IPS-NIHi11 (cell line): ENCODE results near the gene SESN2.

ENCODE experiments used
- DNase-seq: peaks from one replicate; pipeline ENCODE4 v3.0.0; 2012; ENCODE audit warnings: mixed read lengths, low spot score

Gene SESN2

GRCh38 chr1:28249866-28250295 is 9.4 kb upstream of the SESN2 start:
- no peak for DNase-seq

GRCh38 chr1:28256197-28256827 is 3.0 kb upstream of the SESN2 start:
- DNase-seq = no peak

- no peak for DNase-seq
Observed at GRCh38 chr1:28257736-28258135, 1.6 kb upstream of the SESN2 start.

GRCh38 chr1:28258628-28259251 is 578 bp upstream of the SESN2 start:
- no peak for DNase-seq

GRCh38 chr1:28259934-28260802 is 850 bp downstream of the SESN2 start:
- DNase-seq = peak; percentile 81

GRCh38 chr1:28260803-28261174 is 1.5 kb downstream of the SESN2 start:
- DNase-seq = no peak

GRCh38 chr1:28264897-28265296 is 5.6 kb downstream of the SESN2 start:
- DNase-seq = no peak

GRCh38 chr1:28265577-28265976 is 6.3 kb downstream of the SESN2 start:
- DNase-seq = no peak

- DNase-seq = no peak
Observed at GRCh38 chr1:28266920-28267322, 7.6 kb downstream of the SESN2 start.

GRCh38 chr1:28267633-28268032 is 8.3 kb downstream of the SESN2 start:
- no peak for DNase-seq

- DNase-seq = no peak
Observed at GRCh38 chr1:28269529-28269928, 10.2 kb downstream of the SESN2 start.

- no peak for DNase-seq
Observed at GRCh38 chr1:28272215-28272852, 13.0 kb downstream of the SESN2 start.

GRCh38 chr1:28273216-28273860 is 14.0 kb downstream of the SESN2 start:
- no peak for DNase-seq

- DNase-seq = no peak
Observed at GRCh38 chr1:28278763-28279162, 19.4 kb downstream of the SESN2 start.

- no peak for DNase-seq
Observed at GRCh38 chr1:28279721-28280120, 20.4 kb downstream of the SESN2 start.

GRCh38 chr1:28280501-28280900 is 21.2 kb downstream of the SESN2 start:
- DNase-seq = no peak

GRCh38 chr1:28280977-28281381 is 21.7 kb downstream of the SESN2 start:
- no peak for DNase-seq

GRCh38 chr1:28281608-28282425 is 22.5 kb downstream of the SESN2 start:
- DNase-seq = no peak

- DNase-seq = no peak
Observed at GRCh38 chr1:28282426-28283407, 23.4 kb downstream of the SESN2 start.

- DNase-seq = no peak
Observed at GRCh38 chr1:28286111-28286510, 26.8 kb downstream of the SESN2 start.
